ENCODE measurements around the gene CTBP1. TPM values are rescaled to one million over a fixed set of nuclear protein-coding genes. Genes with fewer than 3 reads are reported as not detected.

CTBP1 gene
- total RNA-seq, 1 donor from 2014 or later = 200 TPM

DNA sequence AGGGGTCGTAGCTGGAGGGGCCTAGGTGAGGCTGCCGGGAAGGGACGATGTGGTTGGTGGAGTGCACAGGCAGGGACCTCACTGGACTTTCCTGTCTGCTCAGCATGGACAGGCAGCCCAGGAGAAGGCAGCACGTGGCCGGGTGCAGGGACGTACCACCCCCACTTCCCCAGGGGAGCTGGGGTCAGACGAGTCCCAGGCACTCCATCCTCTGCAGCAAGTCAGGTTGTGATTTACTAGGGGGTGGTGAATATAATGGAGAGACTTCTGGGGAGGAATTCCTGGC lies 1.5 kb upstream of the CTBP1 start:
- H3K36me3 Mint-ChIP-seq (ENCODE audit: low read depth) = peaks cover 55% of the 10 kb centered on the region
- peaks cover 12% of the 10 kb centered on the region for H3K9me3 Mint-ChIP-seq
- no peak for DNase-seq
- intact Hi-C loops (cut with micrococcal nuclease) = no loop called here
- peak overlapping the region; percentile 90 for H3K4me3 Mint-ChIP-seq
- peaks cover 41% of the 10 kb centered on the region for H3K4me1 Mint-ChIP-seq
- peak overlapping the region; percentile 97 for H3K27ac Mint-ChIP-seq
- no peaks in the 10 kb centered on the region for H3K27me3 Mint-ChIP-seq

DNA sequence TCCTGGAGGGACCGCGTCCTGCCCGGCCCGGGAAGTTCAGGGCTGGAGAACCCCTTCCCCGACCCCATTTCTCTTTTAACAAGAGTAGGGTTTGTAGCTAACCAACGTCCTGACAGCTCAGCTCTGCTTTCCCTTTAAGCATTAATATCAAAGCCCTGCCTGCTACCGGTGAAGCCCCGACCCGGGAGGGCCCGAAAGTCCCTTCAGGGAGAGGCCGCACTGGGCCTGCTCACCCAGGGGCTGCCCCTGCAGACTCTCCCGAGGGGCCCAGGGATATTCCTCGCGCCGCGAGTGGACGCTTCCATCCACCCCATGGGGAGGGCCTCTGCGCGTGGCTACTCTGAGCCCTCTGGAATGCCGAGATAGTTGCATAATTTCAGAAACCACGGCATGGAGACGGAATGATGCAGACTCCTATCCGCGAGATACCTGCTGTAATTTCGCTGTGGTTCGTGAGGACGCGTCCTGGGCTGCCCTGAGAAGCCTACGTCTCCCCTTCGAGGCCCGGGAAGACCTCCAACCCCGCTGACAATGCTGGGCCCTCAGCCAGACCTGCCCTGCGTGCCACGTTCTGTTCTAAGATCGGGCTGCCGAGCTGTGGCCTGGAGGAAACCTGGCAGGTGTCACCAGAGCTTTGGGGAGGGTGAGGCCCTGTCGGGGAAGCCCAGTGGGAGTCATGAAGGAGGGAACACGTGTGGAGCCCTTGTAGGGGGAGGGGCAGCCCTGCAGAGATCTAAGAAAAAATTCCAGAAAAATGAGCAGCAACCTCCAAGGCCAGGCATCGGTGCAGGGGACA lies 999 bp upstream of the CTBP1 start:
- Mint-ChIP-seq H3K27me3 (no peaks in the 10 kb centered on the region), H3K4me1 (peaks cover 45% of the 10 kb centered on the region), H3K9me3 (peaks cover 11% of the 10 kb centered on the region), H3K36me3 (ENCODE audit: low read depth) (peaks cover 55% of the 10 kb centered on the region), H3K4me3 (peak overlapping the region; percentile 90), H3K27ac (peak overlapping the region; percentile 97)
- DNase-seq = peak; percentile 68
- intact Hi-C loops (cut with micrococcal nuclease) = loop anchor here (1.0 to 5.0 kb wide), 7 partner anchors 17 to 913 kb away; partner anchors contain the start of genes FAM53A, FGFRL1 and ZNF141

DNA sequence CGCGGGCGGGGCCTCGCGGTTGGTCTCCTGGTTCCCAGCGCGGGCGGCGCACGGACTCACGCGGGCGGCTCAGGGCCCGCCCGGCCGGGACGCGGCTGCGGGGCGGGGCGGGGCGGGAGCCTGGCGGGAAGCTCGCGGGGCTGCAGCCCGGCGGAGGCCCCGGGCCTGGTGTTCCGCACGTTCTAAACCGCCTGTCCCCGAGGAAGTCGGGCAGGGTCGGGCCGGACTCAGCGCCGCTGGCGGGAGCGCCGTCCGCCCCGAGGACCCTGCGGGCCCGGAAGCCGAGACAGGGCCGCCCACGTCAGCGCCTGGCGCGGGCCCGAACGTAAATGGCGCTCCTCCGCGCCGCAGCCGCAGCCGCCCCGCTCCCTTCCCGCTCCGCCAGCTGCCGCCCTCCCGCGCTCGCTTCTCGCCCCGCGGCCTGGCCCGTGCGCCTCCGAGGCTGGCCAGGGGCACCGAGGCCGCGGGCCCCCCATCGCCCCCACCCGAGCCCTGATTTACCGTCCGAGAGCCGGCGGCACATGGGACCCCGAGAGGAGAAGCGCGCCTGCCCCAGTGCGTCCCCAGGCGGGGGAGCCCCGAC lies 309 bp upstream of the CTBP1 start:
- Mint-ChIP-seq H3K4me3 (peak overlapping the region; percentile 90), H3K9me3 (peaks cover 4% of the 10 kb centered on the region), H3K36me3 (ENCODE audit: low read depth) (peaks cover 49% of the 10 kb centered on the region), H3K27me3 (no peaks in the 10 kb centered on the region), H3K4me1 (peaks cover 44% of the 10 kb centered on the region), H3K27ac (peak overlapping the region; percentile 97)
- DNase-seq = peak; percentile 96
- intact Hi-C loops (cut with micrococcal nuclease) = loop anchor here (1.0 to 5.0 kb wide), 7 partner anchors 18 to 912 kb away; partner anchors contain the start of genes FAM53A, FGFRL1 and ZNF141

DNA sequence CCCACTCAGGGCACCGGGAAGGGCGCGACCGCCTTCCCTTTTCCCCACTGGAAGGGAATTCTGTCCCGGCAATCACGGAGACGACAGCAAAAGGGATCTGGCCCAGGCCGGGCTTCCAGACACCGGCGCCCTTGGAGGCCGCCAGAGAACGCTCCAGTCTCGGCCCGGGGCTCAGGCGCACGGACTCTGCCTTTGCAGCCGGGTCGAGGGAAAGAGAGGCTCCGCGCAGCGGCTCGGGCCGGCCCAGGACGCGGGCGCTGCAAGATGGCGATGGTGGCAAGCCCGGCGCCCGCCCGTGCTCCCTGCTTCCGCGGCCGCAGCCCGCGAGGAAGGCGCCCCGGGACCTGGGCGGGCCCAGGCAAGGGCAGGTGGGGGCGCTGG lies 1.1 kb downstream of the CTBP1 start:
- no peak for DNase-seq
- Mint-ChIP-seq H3K27ac (peak overlapping the region; percentile 97), H3K9me3 (peaks cover 4% of the 10 kb centered on the region), H3K27me3 (no peaks in the 10 kb centered on the region), H3K36me3 (ENCODE audit: low read depth) (peaks cover 38% of the 10 kb centered on the region), H3K4me3 (peak overlapping the region; percentile 96), H3K4me1 (peaks cover 39% of the 10 kb centered on the region)
- intact Hi-C loops (cut with micrococcal nuclease) = loop anchor here (1.0 to 5.0 kb wide), 6 partner anchors 41 to 911 kb away; partner anchors contain the start of genes FAM53A, FGFRL1, MAEA and ZNF141

DNA sequence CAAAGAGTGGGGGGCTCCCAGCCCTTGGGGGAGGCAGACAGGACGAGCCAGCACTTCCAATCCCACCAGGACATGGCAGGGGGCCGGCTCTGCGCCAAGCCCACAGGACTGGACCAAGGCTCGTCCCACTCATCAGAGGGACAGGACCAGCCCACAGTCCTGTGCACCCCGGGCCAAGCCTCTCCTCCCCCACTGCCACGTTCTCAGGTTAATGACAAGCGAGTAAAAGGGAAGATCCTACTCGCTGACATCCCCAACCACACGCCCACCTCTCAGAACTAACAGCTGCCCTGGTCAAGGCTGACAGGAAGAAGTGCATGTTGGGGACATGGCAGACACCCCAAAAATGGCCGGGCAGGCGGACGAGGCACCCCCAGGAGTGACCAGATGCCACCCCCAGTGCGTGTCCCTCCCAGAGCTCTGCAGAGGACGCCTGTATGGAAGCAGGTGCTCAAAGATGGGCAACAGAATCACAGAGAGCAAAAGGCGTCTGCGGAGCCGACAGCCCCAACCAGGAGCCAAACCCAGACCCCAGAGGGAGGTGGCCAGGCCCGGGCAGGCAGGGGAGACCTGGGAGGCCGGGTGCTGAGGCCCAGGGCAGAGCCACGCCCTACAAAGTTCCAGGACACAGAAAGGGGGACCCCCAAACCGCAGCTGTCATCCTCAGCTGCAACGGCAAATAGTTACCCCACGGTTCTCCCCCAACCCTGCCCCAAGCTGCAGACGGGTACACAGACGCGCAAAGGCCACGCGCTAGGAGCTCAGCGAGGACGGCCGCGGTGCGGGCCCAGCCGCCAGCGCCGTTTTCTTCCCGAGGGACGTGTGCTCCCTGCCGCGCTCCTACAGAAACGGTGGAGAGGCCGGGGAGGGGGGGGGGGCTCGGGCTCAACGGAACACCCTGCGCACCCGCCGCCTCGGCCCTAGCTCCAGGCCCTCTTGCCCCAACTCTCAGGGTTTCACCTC lies 1.7 kb downstream of the CTBP1 start:
- intact Hi-C loops (cut with micrococcal nuclease) = loop anchor here (5.0 kb wide), 3 partner anchors 115 to 910 kb away; partner anchors contain the start of genes FAM53A and ZNF141
- Mint-ChIP-seq H3K4me3 (peak overlapping the region; percentile 96), H3K4me1 (peaks cover 40% of the 10 kb centered on the region), H3K27ac (peak overlapping the region; percentile 97), H3K9me3 (no peaks in the 10 kb centered on the region), H3K36me3 (ENCODE audit: low read depth) (peaks cover 35% of the 10 kb centered on the region), H3K27me3 (no peaks in the 10 kb centered on the region)
- DNase-seq = peak; percentile 73

DNA sequence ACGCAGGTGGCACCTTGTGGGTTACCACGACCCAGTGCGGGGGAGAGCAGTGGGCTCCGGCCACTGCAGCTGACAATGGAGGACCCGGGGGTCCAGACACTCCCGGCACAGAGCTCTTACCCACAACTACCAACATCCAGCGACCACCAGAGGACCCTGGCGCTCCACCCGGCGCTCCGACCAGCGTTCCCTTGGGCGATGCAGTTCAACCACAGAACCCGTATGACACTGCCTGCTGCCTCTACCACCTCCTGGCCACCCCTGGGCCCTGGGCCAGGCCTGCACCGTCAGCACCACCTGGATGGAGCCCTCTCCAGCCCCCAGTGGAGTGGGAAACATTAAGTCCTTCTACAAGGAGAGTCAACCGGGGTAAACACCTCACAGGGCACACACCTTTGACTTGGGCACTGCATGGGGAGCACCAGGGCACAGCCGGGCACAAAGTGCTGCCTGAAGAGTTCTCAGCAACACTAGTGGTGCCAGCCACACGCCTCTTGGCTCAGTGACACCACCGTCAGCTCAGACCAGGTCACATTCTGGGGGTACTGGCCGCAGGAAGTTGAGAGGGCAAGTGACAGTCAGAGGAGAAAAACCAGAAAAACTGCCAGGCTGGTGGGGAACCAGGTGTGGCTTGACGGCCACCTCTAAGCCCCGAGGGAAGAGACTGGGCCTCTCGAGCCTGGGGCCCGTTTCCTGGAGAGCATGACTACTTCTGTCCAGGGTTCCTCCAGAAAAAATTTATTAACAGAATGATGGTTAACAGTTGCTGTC lies 2.6 kb downstream of the CTBP1 start:
- peak overlapping the region; percentile 97 for H3K27ac Mint-ChIP-seq
- intact Hi-C loops (cut with micrococcal nuclease) = loop anchor here (5.0 kb wide), 3 partner anchors 114 to 909 kb away; partner anchors contain the start of genes FAM53A and ZNF141
- no peak for DNase-seq
- H3K27me3 Mint-ChIP-seq = no peaks in the 10 kb centered on the region
- no peaks in the 10 kb centered on the region for H3K9me3 Mint-ChIP-seq
- H3K36me3 Mint-ChIP-seq (ENCODE audit: low read depth) = peaks cover 27% of the 10 kb centered on the region
- peak overlapping the region; percentile 96 for H3K4me3 Mint-ChIP-seq
- peaks cover 37% of the 10 kb centered on the region for H3K4me1 Mint-ChIP-seq

DNA sequence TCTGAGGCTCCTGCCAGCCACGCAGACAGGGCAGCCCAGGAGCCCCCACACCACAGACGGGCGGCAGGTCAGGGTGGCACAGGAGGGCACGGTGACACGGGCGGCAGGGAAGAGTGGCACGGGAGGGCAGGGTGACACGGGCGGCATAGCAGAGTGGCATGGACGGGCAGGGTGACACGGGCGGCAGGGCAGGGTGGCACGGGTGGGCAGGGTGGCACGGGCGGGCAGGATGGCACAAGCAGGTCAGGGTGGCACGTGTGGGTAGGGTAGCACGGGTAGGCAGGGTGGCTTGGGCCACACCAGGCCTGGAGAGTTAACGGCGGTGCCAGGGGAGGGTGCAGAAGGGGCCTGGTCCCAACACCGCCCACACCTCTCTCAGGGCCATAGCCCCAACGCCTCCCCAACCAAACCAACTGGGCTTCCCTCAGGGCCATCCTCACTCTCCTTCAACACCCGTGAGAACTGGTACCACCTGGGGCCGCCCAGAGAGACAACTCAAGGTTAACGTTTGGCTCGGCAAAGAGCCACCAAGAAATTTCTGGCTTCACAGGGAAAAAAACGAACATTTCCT lies 3.4 kb downstream of the CTBP1 start:
- Mint-ChIP-seq H3K27me3 (no peaks in the 10 kb centered on the region), H3K4me1 (peaks cover 33% of the 10 kb centered on the region), H3K36me3 (ENCODE audit: low read depth) (peaks cover 26% of the 10 kb centered on the region), H3K9me3 (no peaks in the 10 kb centered on the region), H3K27ac (peak overlapping the region; percentile 70), H3K4me3 (peak overlapping the region; percentile 96)
- intact Hi-C loops (cut with micrococcal nuclease) = loop anchor here (5.0 kb wide), 3 partner anchors 113 to 908 kb away; partner anchors contain the start of genes FAM53A and ZNF141
- no peak for DNase-seq

DNA sequence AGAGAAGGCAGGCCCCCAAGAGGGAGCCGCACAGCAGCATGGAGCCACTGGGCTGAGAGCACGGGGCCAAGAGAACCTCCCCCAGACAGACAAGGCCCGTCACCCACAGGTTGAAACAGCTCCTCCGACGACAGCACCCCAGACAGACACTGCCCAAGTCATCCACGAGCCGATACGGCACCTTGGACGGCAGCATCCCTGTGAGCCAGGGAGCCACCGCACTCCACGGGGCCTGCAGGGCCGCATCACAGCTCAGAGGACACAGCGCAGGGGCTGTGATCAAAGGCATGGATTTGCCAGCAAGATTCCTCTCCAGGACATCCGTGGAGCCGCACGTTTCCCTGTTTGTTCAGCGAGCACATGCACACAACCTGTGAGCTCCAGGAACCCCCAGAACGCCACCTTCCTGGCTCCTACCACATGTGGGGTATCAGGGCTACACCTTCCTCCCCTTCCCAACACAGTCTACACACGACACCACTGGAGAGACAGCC lies 3.9 kb downstream of the CTBP1 start:
- peaks cover 21% of the 10 kb centered on the region for H3K36me3 Mint-ChIP-seq (ENCODE audit: low read depth)
- peak overlapping the region; percentile 70 for H3K27ac Mint-ChIP-seq
- intact Hi-C loops (cut with micrococcal nuclease) = loop anchor here (5.0 kb wide), 3 partner anchors 113 to 908 kb away; partner anchors contain the start of genes FAM53A and ZNF141
- H3K27me3 Mint-ChIP-seq = no peaks in the 10 kb centered on the region
- DNase-seq = no peak
- peak overlapping the region; percentile 55 for H3K4me3 Mint-ChIP-seq
- no peaks in the 10 kb centered on the region for H3K9me3 Mint-ChIP-seq
- peaks cover 28% of the 10 kb centered on the region for H3K4me1 Mint-ChIP-seq

DNA sequence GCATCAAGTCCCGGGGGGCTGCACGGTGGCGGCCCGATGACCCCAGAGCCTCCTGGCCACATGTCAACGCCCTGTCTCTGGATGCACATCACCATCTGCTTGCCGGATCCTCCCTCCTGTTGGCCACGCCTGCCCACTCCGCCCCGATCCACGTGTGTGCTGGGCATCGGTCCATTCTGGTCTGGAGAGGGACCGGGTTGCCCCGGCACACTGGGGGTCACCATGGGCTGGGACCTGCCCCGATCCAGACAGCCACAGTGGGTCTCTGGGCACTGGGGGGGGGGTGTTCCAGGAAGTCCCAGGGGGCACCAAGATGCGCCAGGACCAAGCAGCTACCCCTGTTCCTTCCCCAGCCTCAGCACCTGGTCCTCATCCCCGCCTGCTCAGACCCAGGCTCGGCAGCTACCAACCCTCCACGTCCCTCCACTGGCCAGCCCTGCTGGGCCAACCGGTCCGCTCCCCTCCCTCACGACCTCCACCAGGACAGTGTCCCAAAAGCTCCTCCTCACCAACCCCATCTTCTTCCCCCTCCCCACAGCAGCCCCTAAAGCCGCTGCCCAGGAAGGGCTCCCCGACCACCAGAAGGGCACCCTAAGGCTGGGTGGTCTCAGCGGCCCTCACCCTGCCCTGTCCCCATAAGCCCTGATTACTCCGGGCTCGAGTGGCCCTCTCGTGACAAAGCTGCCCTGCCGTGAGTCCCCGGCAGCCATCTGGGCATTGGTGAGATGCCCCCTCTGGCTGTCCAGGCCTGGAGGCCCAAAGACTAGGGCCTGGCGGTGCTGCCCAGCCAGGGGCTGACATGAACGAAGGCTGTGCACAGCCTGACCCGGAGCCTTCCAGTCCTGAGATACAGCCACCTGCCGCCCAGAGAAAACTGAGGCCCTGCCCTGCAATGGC lies 4.6 kb downstream of the CTBP1 start:
- no peak for DNase-seq
- H3K9me3 Mint-ChIP-seq = no peaks in the 10 kb centered on the region
- peak overlapping the region; percentile 55 for H3K4me3 Mint-ChIP-seq
- peak overlapping the region; percentile 51 for H3K27ac Mint-ChIP-seq
- no peaks in the 10 kb centered on the region for H3K27me3 Mint-ChIP-seq
- H3K4me1 Mint-ChIP-seq = peaks cover 24% of the 10 kb centered on the region
- peaks cover 21% of the 10 kb centered on the region for H3K36me3 Mint-ChIP-seq (ENCODE audit: low read depth)
- intact Hi-C loops (cut with micrococcal nuclease) = no loop called here

DNA sequence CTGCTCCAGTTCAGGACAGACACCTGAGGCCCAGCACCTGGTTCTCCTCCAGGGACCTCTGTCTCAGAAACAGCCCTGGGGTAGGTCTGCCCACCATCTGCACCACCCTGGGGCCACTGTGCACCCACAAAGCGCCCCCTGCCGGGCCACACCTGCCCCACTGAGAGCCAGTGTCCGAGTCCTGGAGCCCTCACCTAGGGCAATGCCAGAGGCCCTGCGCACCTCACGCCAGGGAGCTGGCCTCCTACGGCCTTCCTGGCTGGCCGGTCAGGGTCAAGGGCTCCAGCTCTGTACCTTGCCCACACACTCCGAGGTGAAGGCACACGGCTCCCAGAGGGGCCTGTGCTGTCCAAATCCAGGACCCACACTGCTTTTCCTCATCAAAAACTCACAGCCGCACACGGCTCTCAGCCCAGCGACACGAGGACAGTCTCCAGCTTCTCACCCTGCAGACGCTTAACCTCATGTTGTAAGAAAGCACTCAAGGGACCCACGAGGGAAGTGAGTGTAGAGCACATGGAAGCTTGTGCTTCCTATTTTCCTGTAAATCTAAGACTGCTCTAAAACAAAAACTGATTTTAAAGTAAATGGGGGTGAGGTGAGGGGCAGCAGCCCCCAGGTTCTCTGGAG lies 5.4 kb downstream of the CTBP1 start:
- Mint-ChIP-seq H3K4me1 (peaks cover 24% of the 10 kb centered on the region), H3K27me3 (no peaks in the 10 kb centered on the region), H3K4me3 (no peak overlapping the region), H3K9me3 (no peaks in the 10 kb centered on the region), H3K36me3 (ENCODE audit: low read depth) (peaks cover 25% of the 10 kb centered on the region), H3K27ac (peak overlapping the region; percentile 51)
- no peak for DNase-seq
- intact Hi-C loops (cut with micrococcal nuclease) = no loop called here

All from activated CD4-positive, alpha-beta T cell treated with anti-CD3 and anti-CD28 coated beads, Interleukin-2, amount 10 ng/mL, durations not matched to agents 24 days and 14 days (primary cell).